Measurements from ENCODE around the gene KISS1.

The KISS1 gene

GRCh38 chr1:204153667-204154066 is 42.6 kb downstream of the KISS1 start:
- no peak for DNase-seq

- no peak for DNase-seq
Measured at GRCh38 chr1:204152310-204153044, 43.8 kb downstream of the KISS1 start.

- DNase-seq, result peak; percentile 31
Measured at GRCh38 chr1:204151552-204152309, 44.6 kb downstream of the KISS1 start, which contains the start of gene ETNK2. Gene ETNK2, minus strand, starts transcription at chr1:204152044. Its CDS starts 192 bp downstream, at chr1:204151852.

GRCh38 chr1:204150702-204151551 is 45.4 kb downstream of the KISS1 start:
- DNase-seq, result peak; percentile 24

GRCh38 chr1:204149635-204150565 is 46.4 kb downstream of the KISS1 start:
- DNase-seq, result no peak

GRCh38 chr1:204149107-204149506 is 47.2 kb downstream of the KISS1 start:
- DNase-seq, result no peak

GRCh38 chr1:204147406-204148383 is 48.6 kb downstream of the KISS1 start:
- DNase-seq, result no peak

- no peak for DNase-seq
Measured at GRCh38 chr1:204146965-204147364, 49.3 kb downstream of the KISS1 start.

- no peak for DNase-seq
Measured at GRCh38 chr1:204146309-204146708, 50.0 kb downstream of the KISS1 start.

- DNase-seq, result no peak
Measured at GRCh38 chr1:204145033-204145504, 51.2 kb downstream of the KISS1 start.

- DNase-seq, result no peak
Measured at GRCh38 chr1:204143276-204144041, 52.8 kb downstream of the KISS1 start.

GRCh38 chr1:204142032-204142974 is 54.0 kb downstream of the KISS1 start:
- no peak for DNase-seq

GRCh38 chr1:204141131-204141530 is 55.2 kb downstream of the KISS1 start:
- DNase-seq, result no peak
